GM12892 (cell line): Measurements from ENCODE around the gene PC.

Source experiments
- DNase-seq: peaks from one replicate; pipeline ENCODE4 v3.0.0; 2011; ENCODE audit not compliant: insufficient read length
- FAIRE-seq: peaks from 2 replicates; lab custom pipeline; 2011; peaks lifted over from hg19 to GRCh38; lab: Jason Lieb, UNC
- POLR2A ChIP-seq: IDR thresholded peaks from 2 replicates; pipeline ENCODE4 v1.6.1; 2011; ENCODE audit warnings: low read depth, low read length, control low read depth
- POLR2AphosphoS5 ChIP-seq: IDR thresholded peaks from 2 replicates; pipeline ENCODE4 v1.6.1; 2011; ENCODE audit warnings: low read depth, low read length, control low read depth
- TAF1 ChIP-seq: IDR thresholded peaks from 2 replicates; pipeline ENCODE4 v1.6.1; 2011; ENCODE audit warnings: low read depth, mild to moderate bottlenecking, control low read depth, low read length, borderline replicate concordance

The PC gene

GRCh38 chr11:66884443-66884842, 73.7 kb downstream of the PC start:
- DNase-seq (no peak), FAIRE-seq (no peak)
- TF ChIP-seq POLR2A: no peak
- TF ChIP-seq TAF1: no peak
- no peak for TF ChIP-seq POLR2AphosphoS5

- FAIRE-seq: peak; percentile 94
- peak; percentile 63 for DNase-seq
- TF ChIP-seq POLR2A (no peak), TAF1 (no peak), POLR2AphosphoS5 (no peak)
Measured at GRCh38 chr11:66883016-66883965, 74.9 kb downstream of the PC start.

- no peak for DNase-seq
- FAIRE-seq: no peak
- TF ChIP-seq POLR2AphosphoS5 (no peak), TAF1 (no peak), POLR2A (no peak)
Measured at GRCh38 chr11:66882561-66883015, 75.6 kb downstream of the PC start.

GRCh38 chr11:66881927-66882452, 76.2 kb downstream of the PC start:
- no peak for DNase-seq
- TF ChIP-seq POLR2AphosphoS5 (no peak), TAF1 (no peak), POLR2A (no peak)
- no peak for FAIRE-seq

- FAIRE-seq (no peak), DNase-seq (no peak)
- TF ChIP-seq POLR2AphosphoS5: no peak
- no peak for TF ChIP-seq POLR2A
- no peak for TF ChIP-seq TAF1
Measured at GRCh38 chr11:66881451-66881835, 76.7 kb downstream of the PC start.

- FAIRE-seq (peak; percentile 24), DNase-seq (no peak)
- no peak for TF ChIP-seq POLR2A
- TF ChIP-seq TAF1: no peak
- TF ChIP-seq POLR2AphosphoS5: no peak
Measured at GRCh38 chr11:66880496-66881450, 77.4 kb downstream of the PC start.

- DNase-seq (no peak), FAIRE-seq (no peak)
- TF ChIP-seq TAF1 (no peak), POLR2A (no peak), POLR2AphosphoS5 (no peak)
Measured at GRCh38 chr11:66879999-66880398, 78.2 kb downstream of the PC start.

GRCh38 chr11:66879583-66879982, 78.6 kb downstream of the PC start:
- DNase-seq: no peak
- TF ChIP-seq TAF1 (no peak), POLR2AphosphoS5 (no peak), POLR2A (no peak)
- no peak for FAIRE-seq

GRCh38 chr11:66879000-66879399, 79.2 kb downstream of the PC start:
- no peak for DNase-seq
- TF ChIP-seq POLR2AphosphoS5 (no peak), POLR2A (no peak), TAF1 (no peak)
- no peak for FAIRE-seq

GRCh38 chr11:66878474-66878873, 79.7 kb downstream of the PC start:
- no peak for FAIRE-seq
- TF ChIP-seq POLR2AphosphoS5 (no peak), POLR2A (no peak), TAF1 (no peak)
- no peak for DNase-seq
